Spleen (tissue), 7 donors: ENCODE results near the gene RCC1.

Experiments
- CTCF ChIP-seq, 11 experiments: fragments of 200-600 bp in 7 of 11; fragments of 450-650 bp in 4 of 11; sonication (generic) in 4 of 11; IDR thresholded peaks in 8 of 11; conservative IDR thresholded peaks in 3 of 11; 1 replicate in 7 of 11; 2 replicates in 4 of 11; pipeline versions ENCODE4 v1.4.0 to v1.8.0; 2016 to 2021; ENCODE audit warnings: antibody characterized with exemption in 11 of 11, inconsistent platforms in 4 of 11, mild to moderate bottlenecking in 1 of 11
- POLR2A ChIP-seq, 3 donors: fragments of 450-650 bp; IDR thresholded peaks; one replicate each; pipeline ENCODE4 v1.5.1; 2017; ENCODE audit warnings: antibody characterized with exemption in 3 of 3, mild to moderate bottlenecking in 1 of 3
- POLR2AphosphoS5 ChIP-seq, 3 donors: sonication (generic); formaldehyde crosslinking; IDR thresholded peaks; one replicate each; pipeline ENCODE4 v1.5.1; 2017; ENCODE audit warnings: antibody characterized with exemption in 3 of 3
- donor health status: DM: no; HTN: no; CAD: no; lungs with moderate emphysema.
- donor health status: DM: no; HTN: no; CAD: no.
- donor health status: DM: no; HTN: no; CAD: no.

GRCh38 chr1:28565040-28565439 lies 59.2 kb downstream of the RCC1 start:
- TF ChIP-seq CTCF (IDR thresholded peaks at IDR 0.05 in 8 of 11, conservative IDR thresholded peaks at IDR 0.05 in 3 of 11): no peak
- TF ChIP-seq POLR2A (IDR thresholded peaks at IDR 0.05): no peak
- TF ChIP-seq POLR2AphosphoS5 (IDR thresholded peaks at IDR 0.05): no peak
